K562 (cell line): ENCODE data around the gene HMOX1. TPM values are rescaled to one million over a fixed set of nuclear protein-coding genes. Genes with fewer than 3 reads are reported as not detected.

Experiments
- ATAC-seq: fragments of 200-7000 bp; cut with Tn5 transposase; 3 replicates; pipeline ENCODE4 v1.9.1; 2020; ENCODE audit warnings: moderate library complexity
- BruUV-seq: library from RNA; stranded (reverse); fragments of 400-500 nt; replicated peaks from 2 replicates; lab custom pipeline; 2021; lab: Mats Ljungman, UMichigan
- CTCF ChIA-PET: fragments of 300-600 bp; formaldehyde crosslinking; extraction: SDS; loops from one replicate; lab custom pipeline; 2021; ENCODE audit warnings: low intra/inter-chr PET ratio; lab: Yijun Ruan, JAX
- POLR2A ChIA-PET: fragments of 300-600, 350-650 bp; sonication (Branson Sonifier 250); formaldehyde crosslinking; extraction: SDS; loops from one replicate; lab custom pipeline; 2021; ENCODE audit warnings: antibody characterized with exemption, inconsistent platforms; lab: Yijun Ruan, JAX
- DNase-seq, 4 experiments: peaks; one replicate each; pipeline versions ENCODE4 v3.0.0 to v3.0.0-alpha.2; 2011 to 2018; ENCODE audit warnings: low spot score in 3 of 4, mixed read lengths in 3 of 4; ENCODE audit errors: extremely low read depth in 1 of 4
- FAIRE-seq: peaks from 2 replicates; lab custom pipeline; 2011; peaks lifted over from hg19 to GRCh38; lab: Jason Lieb, UNC
- H2AFZ ChIP-seq: 2 replicates; pipeline ENCODE4 v1.6.0; 2011; ENCODE audit warnings: low read depth, low read length, control low read depth, inconsistent platforms
- H3K27ac ChIP-seq: fragments of 200-600 bp; 3 replicates; pipeline ENCODE4 v1.8.0; 2011; ENCODE audit warnings: low read depth, mild to moderate bottlenecking, control low read depth, inconsistent platforms, low read length, moderate library complexity, mixed read lengths; ENCODE audit errors: extremely low read depth
- H3K27me3 ChIP-seq, 2 experiments: fragments of 300-600 bp in 1 of 2; 2 replicates in 1 of 2; 3 replicates in 1 of 2; pipeline versions ENCODE4 v1.6.0 to v1.8.0; 2011; ENCODE audit warnings: inconsistent platforms in 2 of 2, low read length in 2 of 2, mild to moderate bottlenecking in 1 of 2, mixed read lengths in 1 of 2, moderate library complexity in 1 of 2; ENCODE audit not compliant: control insufficient read depth in 2 of 2, insufficient read depth in 2 of 2
- H3K36me3 ChIP-seq: fragments of 300-600 bp; 3 replicates; pipeline ENCODE4 v1.8.0; 2011; ENCODE audit warnings: mild to moderate bottlenecking, low read length, inconsistent platforms; ENCODE audit not compliant: control insufficient read depth, insufficient read depth
- H3K4me1 ChIP-seq, 2 experiments: fragments of 200-600 bp in 1 of 2; replicated peaks in 1 of 2; 2 replicates in 1 of 2; 3 replicates in 1 of 2; pipeline versions ENCODE4 v1.5.1 to v1.8.0; 2011; ENCODE audit warnings: inconsistent platforms in 2 of 2, low read length in 2 of 2, mild to moderate bottlenecking in 1 of 2, mixed read lengths in 1 of 2, moderate library complexity in 1 of 2; ENCODE audit not compliant: control insufficient read depth in 2 of 2, insufficient read depth in 2 of 2
- H3K4me2 ChIP-seq: 2 replicates; pipeline ENCODE4 v1.6.1; 2011; ENCODE audit warnings: low read length, control low read depth, inconsistent platforms, mixed read lengths; ENCODE audit not compliant: insufficient read depth
- H3K4me3 ChIP-seq: fragments of 200-600 bp; sonication (generic), shearing (Covaris generic); 2 replicates; pipeline ENCODE4 v1.5.1; 2016; ENCODE audit warnings: control low read depth, inconsistent platforms
- H3K79me2 ChIP-seq: fragments of 200-600 bp; 3 replicates; pipeline ENCODE4 v1.8.0; 2011; ENCODE audit warnings: low read length, inconsistent platforms; ENCODE audit not compliant: control insufficient read depth, insufficient read depth
- H3K9ac ChIP-seq, 2 experiments: 2 replicates each; pipeline versions ENCODE4 v1.6.0 to v1.6.1; 2011; ENCODE audit warnings: low read depth in 2 of 2, low read length in 2 of 2, control low read depth in 1 of 2, inconsistent platforms in 1 of 2, mild to moderate bottlenecking in 1 of 2, mixed read lengths in 1 of 2; ENCODE audit not compliant: insufficient read depth in 1 of 2
- H3K9me1 ChIP-seq: one replicate; pipeline ENCODE4 v1.6.0; 2011; ENCODE audit warnings: inconsistent platforms, mild to moderate bottlenecking, low read length, moderate library complexity; ENCODE audit not compliant: control insufficient read depth, insufficient read depth
- H3K9me3 ChIP-seq: replicated peaks from 2 replicates; pipeline ENCODE4 v1.5.1; 2011; ENCODE audit warnings: low read depth, low read length, inconsistent platforms; ENCODE audit not compliant: control insufficient read depth, insufficient read depth
- H4K20me1 ChIP-seq: replicated peaks from 2 replicates; pipeline ENCODE4 v1.6.1; 2011; ENCODE audit warnings: low read length, inconsistent platforms, mixed read lengths; ENCODE audit not compliant: control insufficient read depth, insufficient read depth
- BRCA1 ChIP-seq, 2 experiments: fragments of 450-650 bp in 1 of 2; sonication (generic) in 1 of 2; formaldehyde crosslinking in 1 of 2; IDR thresholded peaks; 2 replicates each; pipeline versions ENCODE4 v1.5.0 to v1.6.1; 2017 to 2020; ENCODE audit warnings: mild to moderate bottlenecking in 1 of 2, missing genetic modification reagents in 1 of 2
- CBX5 ChIP-seq: IDR thresholded peaks from 2 replicates; pipeline ENCODE4 v1.6.1; 2014; ENCODE audit warnings: low read depth, borderline replicate concordance
- HSF4 ChIP-seq: fragments of 250-450 bp; sonication (Bioruptor Pico); IDR thresholded peaks from 2 replicates; pipeline ENCODE4 v2.1.2; 2022; ENCODE audit warnings: mild to moderate bottlenecking, moderate library complexity, borderline replicate concordance
- NR3C1 ChIP-seq: sonication (generic); formaldehyde crosslinking; IDR thresholded peaks from 2 replicates; pipeline ENCODE4 v1.8.1; 2022; ENCODE audit warnings: missing genetic modification reagents
- SIX5 ChIP-seq, 2 experiments: IDR thresholded peaks; 2 replicates each; pipeline ENCODE4 v1.6.1; 2011; ENCODE audit warnings: low read length in 2 of 2, borderline replicate concordance in 1 of 2, low read depth in 1 of 2, mild to moderate bottlenecking in 1 of 2, moderate library complexity in 1 of 2; ENCODE audit not compliant: insufficient read depth in 1 of 2
- ZNF699 ChIP-seq: fragments of 250-450 bp; sonication (Bioruptor Pico); IDR thresholded peaks from 2 replicates; pipeline ENCODE4 v1.8.0; 2021; ENCODE audit warnings: mild to moderate bottlenecking, moderate library complexity; ENCODE audit not compliant: insufficient replicate concordance
- ZNF717 ChIP-seq: fragments of 250-450 bp; sonication (Bioruptor Pico); IDR thresholded peaks from 2 replicates; pipeline ENCODE4 v1.5.0; 2021
- WGBS: fragments of 100-300 bp; shearing (Covaris generic); methylation state at CpG from one replicate; pipeline ENCODE4 v1.1.6; 2016; ENCODE audit warnings: low coverage, mixed read lengths; ENCODE audit not compliant: insufficient coverage; ENCODE audit errors: missing lambda C conversion rate; 5-methylcytosine and 5-hydroxymethylcytosine counted together
- in situ Hi-C: fragments of 300-500 bp; cut with MboI; formaldehyde crosslinking; loops from 4 replicates; pipeline ENCODE4 v1.15.0; 2018; ENCODE audit warnings: inconsistent platforms, mixed read lengths
- intact Hi-C: fragments of 100-400 bp; cut with micrococcal nuclease; formaldehyde crosslinking; loops from 2 replicates; pipeline ENCODE4 v1.14.2; 2022
- polyA plus RNA-seq, 8 experiments: library from polyadenylated mRNA; depleted of rRNA in 4 of 8; stranded (reverse) in 5 of 8; unstranded in 3 of 8; fragments of >200 nt; fragmentation: Nextera tagmentation in 2 of 8; fragmentation: Illumina TruSeq in 1 of 8; extraction: Ambion mirVana in 2 of 8; extraction: Trizol in 1 of 8; gene quantifications; 2 replicates each; pipeline versions ENCODE4 v1.2.1 to v1.2.3, GENCODE V29; 2011 to 2014; ENCODE audit warnings: inconsistent platforms in 1 of 8, missing spikeins in 1 of 8
- total RNA-seq, 7 experiments: library from RNA; depleted of rRNA in 6 of 7; stranded (reverse); fragments of >200 nt in 6 of 7; fragmentation: Illumina TruSeq in 2 of 7; extraction: Trizol in 2 of 7; gene quantifications; 2 replicates each; pipeline versions ENCODE4 v1.2.1 to v1.2.3, GENCODE V29; 2011 to 2021; ENCODE audit warnings: low replicate concordance in 1 of 7
- TF ChIP-seq, protein P1 (sequence below): IDR thresholded peaks from 2 replicates; pipeline ENCODE4 v1.6.1; 2012; ENCODE audit warnings: low read depth, low read length, improper control_type of control experiment, borderline replicate concordance
- TF ChIP-seq, protein P2 (sequence below): fragments of 250-450 bp; sonication (Bioruptor Pico); IDR thresholded peaks from 2 replicates; pipeline ENCODE4 v1.5.0; 2021; ENCODE audit warnings: mild to moderate bottlenecking, moderate library complexity

HMOX1 gene
- total and polyA plus RNA-seq, 9 of the 15 experiments (the other 6 are each of a cell fraction or from before 2014, with no cell fraction given), result not detected

DNA sequence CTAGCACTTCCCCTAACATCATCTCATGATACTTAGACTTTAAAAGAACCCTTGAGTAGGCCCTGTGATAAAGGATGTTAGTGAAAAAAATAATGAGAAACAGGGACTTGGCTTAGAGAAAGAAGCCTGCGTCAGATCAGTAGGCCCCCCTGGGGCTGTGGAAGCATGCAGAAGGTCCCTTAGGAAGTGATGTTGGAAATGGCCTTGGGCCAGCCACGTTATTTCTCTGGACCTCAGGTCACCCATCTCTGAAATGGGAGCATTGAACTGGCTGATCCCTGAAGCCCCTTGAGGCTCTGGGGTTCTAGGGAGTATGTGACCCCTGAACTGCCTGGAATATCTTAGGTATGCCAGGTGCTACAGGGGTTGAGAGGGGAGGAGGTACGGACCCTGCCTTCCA lies 59.2 kb downstream of the HMOX1 start:
- intact Hi-C loops, result no loop called here
- Histone ChIP-seq H3K9ac (no peak overlapping the region), H4K20me1 (0 out of 2 replicates have a peak, but pooled peaks cover 4% of the 10 kb centered on the region), H3K9me1 (peaks cover 4% of the 10 kb centered on the region), H3K4me3 (no peak overlapping the region), H3K27ac (no peak overlapping the region), H3K4me1 (no peaks in the 10 kb centered on the region; a peak in 2 of 5 replicates), H3K79me2 (no peaks in the 10 kb centered on the region), H3K36me3 (0 out of 3 replicates have a peak, but pooled peaks cover 2% of the 10 kb centered on the region), H3K4me2 (no peak overlapping the region), H2AFZ (no peak overlapping the region), H3K27me3 (no peaks in the 10 kb centered on the region), H3K9me3 (no peaks in the 10 kb centered on the region)
- POLR2A ChIA-PET, result no interaction called here
- in situ Hi-C loops, result no loop called here
- TF ChIP-seq SIX5 (IDR thresholded peaks at IDR 0.05; ENCODE audit: borderline replicate concordance in 1 of 2, insufficient read depth in 1 of 2, low read depth in 1 of 2, low read length in 2 of 2) (no peak), HSF4 (CRISPR knock-in tag) (no peak), BRCA1 (IDR thresholded peaks at IDR 0.05) (no peak), BRCA1 (CRISPR knock-in tag; IDR thresholded peaks at IDR 0.05) (no peak), ZNF717 (CRISPR knock-in tag) (no peak), CBX5 (no peak), NR3C1 (CRISPR knock-in tag) (no peak), ZNF699 (CRISPR knock-in tag) (no peak)
- TF ChIP-seq, protein P1, sequence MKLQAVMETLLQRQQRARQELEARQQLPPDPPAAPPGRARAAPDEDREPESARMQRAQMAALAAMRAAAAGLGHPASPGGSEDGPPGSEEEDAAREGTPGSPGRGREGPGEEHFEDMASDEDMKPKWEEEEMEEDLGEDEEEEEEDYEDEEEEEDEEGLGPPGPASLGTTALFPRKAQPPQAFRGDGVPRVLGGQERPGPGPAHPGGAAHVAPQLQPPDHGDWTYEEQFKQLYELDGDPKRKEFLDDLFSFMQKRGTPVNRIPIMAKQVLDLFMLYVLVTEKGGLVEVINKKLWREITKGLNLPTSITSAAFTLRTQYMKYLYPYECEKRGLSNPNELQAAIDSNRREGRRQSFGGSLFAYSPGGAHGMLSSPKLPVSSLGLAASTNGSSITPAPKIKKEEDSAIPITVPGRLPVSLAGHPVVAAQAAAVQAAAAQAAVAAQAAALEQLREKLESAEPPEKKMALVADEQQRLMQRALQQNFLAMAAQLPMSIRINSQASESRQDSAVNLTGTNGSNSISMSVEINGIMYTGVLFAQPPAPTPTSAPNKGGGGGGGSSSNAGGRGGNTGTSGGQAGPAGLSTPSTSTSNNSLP, result no peak
- TF ChIP-seq, protein P2, sequence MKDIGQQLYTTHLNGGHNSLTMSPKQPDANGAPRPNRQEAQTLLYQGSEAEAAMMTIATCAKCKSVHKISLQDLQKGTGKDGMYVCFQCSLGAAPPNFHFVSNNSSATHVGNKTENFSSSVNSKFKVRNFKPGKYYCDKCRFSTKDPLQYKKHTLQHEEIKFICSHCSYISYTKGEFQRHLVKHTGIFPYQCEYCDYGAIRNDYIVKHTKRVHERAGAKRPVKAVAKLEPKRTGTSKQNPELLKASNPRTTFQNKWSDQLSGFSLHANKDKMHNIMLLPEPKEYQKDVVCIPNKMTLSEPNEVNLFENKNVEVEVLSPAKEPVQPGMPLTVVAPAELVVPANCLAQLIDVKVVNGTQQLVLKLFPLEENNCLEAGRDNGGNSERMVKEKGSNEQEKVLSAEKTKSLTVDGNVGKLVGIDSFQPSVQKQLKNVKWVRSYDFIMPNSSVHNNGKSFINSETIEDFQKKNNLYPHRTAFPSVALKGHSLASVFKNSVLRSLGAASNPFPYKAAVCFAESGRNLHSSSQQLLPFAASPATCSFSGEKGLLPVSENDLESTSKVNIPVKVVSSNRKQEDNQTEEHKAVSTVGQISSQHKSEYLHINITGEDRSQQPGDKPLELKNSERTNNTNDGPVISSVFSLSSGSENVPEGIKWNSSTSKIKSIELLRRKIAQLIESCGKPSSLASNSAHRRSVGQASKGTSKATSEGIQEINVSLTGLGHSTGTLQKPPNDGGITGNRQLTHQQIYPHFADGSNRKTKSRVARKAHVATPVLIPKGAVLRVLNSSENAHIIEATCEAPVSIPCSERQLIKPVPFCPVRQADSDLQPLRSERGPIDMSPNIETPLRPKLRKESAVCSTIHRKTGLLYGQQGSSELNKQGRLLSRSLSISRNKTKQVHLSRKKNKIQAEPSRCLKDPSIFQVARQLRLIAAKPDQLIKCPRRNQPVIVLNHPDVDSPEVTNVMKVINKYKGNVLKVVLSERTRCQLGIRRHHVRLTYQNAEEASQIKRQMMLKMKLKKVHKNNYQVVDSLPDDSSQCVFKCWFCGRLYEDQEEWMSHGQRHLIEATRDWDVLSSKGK (CRISPR knock-in tag), result no peak
- BruUV-seq, result no TSS peak
- DNase-seq (no peak), FAIRE-seq (no peak), ATAC-seq (no peak)
- CTCF ChIA-PET, result no interaction called here
- 58% methylated on average over 3 of the region's 3 CpGs for WGBS
